ENCODE data around the gene PINK1. TPM values are rescaled to one million over a fixed set of nuclear protein-coding genes. Genes with fewer than 3 reads are reported as not detected.

PINK1 gene
- polyA plus RNA-seq, 1 donor from 2014 or later: 73.4 TPM

GRCh38 chr1:20590306-20590777 is 42.9 kb upstream of the PINK1 start:
- Histone ChIP-seq H3K36me3 (ENCODE audit: insufficient read depth, low read length) (no peaks in the 10 kb centered on the region), H4K20me1 (ENCODE audit: insufficient read depth) (no peaks in the 10 kb centered on the region), H3K9me2 (ENCODE audit: insufficient read depth, low read length) (no peaks in the 10 kb centered on the region), H3K9ac (ENCODE audit: low read length) (no peak overlapping the region), H3K27me3 (ENCODE audit: insufficient read depth, low read depth, low read length) (no peaks in the 10 kb centered on the region), H3F3A (ENCODE audit: insufficient read depth, low read length, poor library complexity, severe bottlenecking) (no peaks in the 10 kb centered on the region), H3K4me2 (ENCODE audit: low read length) (no peak overlapping the region), H3K79me2 (replicated peaks; ENCODE audit: insufficient read depth, low read length) (no peaks in the 10 kb centered on the region), H3K27ac (ENCODE audit: low read length) (no peak overlapping the region), H2AFZ (ENCODE audit: low read depth, low read length) (no peak overlapping the region), H3K4me3 (ENCODE audit: low read length) (no peak overlapping the region), H3K9me3 (ENCODE audit: low read length) (no peaks in the 10 kb centered on the region)
- TF ChIP-seq EP300 (conservative IDR thresholded peaks at IDR 0.05; ENCODE audit: poor library complexity, severe bottlenecking) (no peak), MXI1 (conservative IDR thresholded peaks at IDR 0.05; ENCODE audit: poor library complexity, severe bottlenecking) (no peak), TAF1 (IDR thresholded peaks at IDR 0.05; ENCODE audit: low read depth) (no peak), EZH2 (IDR thresholded peaks at IDR 0.05; ENCODE audit: borderline replicate concordance, insufficient read depth, low read length, poor library complexity, severe bottlenecking) (no peak), RAD21 (conservative IDR thresholded peaks at IDR 0.05) (no peak), SMC3 (conservative IDR thresholded peaks at IDR 0.05; ENCODE audit: poor library complexity) (no peak), REST (IDR thresholded peaks at IDR 0.05; ENCODE audit: borderline replicate concordance) (no peak), CTCF (IDR thresholded peaks at IDR 0.05; ENCODE audit: poor library complexity, severe bottlenecking) (no peak), POLR2AphosphoS5 (IDR thresholded peaks at IDR 0.05) (no peak)

- TF ChIP-seq TAF1 (IDR thresholded peaks at IDR 0.05; ENCODE audit: low read depth) (no peak), MXI1 (conservative IDR thresholded peaks at IDR 0.05; ENCODE audit: poor library complexity, severe bottlenecking) (no peak), POLR2AphosphoS5 (IDR thresholded peaks at IDR 0.05) (no peak)
- H3K9ac ChIP-seq (ENCODE audit: low read length): no peak overlapping the region
Observed at GRCh38 chr1:20593756-20594155, 39.5 kb upstream of the PINK1 start.

More at GRCh38 chr1:20593756-20594155, 39.5 kb upstream of the PINK1 start:
- H3K4me2 ChIP-seq (ENCODE audit: low read length): no peak overlapping the region
- H3K36me3 ChIP-seq (ENCODE audit: insufficient read depth, low read length): no peaks in the 10 kb centered on the region
- no peak overlapping the region for H2AFZ ChIP-seq (ENCODE audit: low read depth, low read length)
- H3K9me3 ChIP-seq (ENCODE audit: low read length): no peaks in the 10 kb centered on the region
- H3K79me2 ChIP-seq (replicated peaks; ENCODE audit: insufficient read depth, low read length): no peaks in the 10 kb centered on the region
- H3K9me2 ChIP-seq (ENCODE audit: insufficient read depth, low read length): no peaks in the 10 kb centered on the region
- no peaks in the 10 kb centered on the region for H3K27me3 ChIP-seq (ENCODE audit: insufficient read depth, low read depth, low read length)
- H3K4me3 ChIP-seq (ENCODE audit: low read length): no peak overlapping the region
- no peak overlapping the region for H3K27ac ChIP-seq (ENCODE audit: low read length)
- no peaks in the 10 kb centered on the region for H4K20me1 ChIP-seq (ENCODE audit: insufficient read depth)
- H3F3A ChIP-seq (ENCODE audit: insufficient read depth, low read length, poor library complexity, severe bottlenecking): no peaks in the 10 kb centered on the region

Measured in neural cell (in vitro differentiated cells).